ENCODE data around the gene BRD4. TPM values are rescaled to one million over a fixed set of nuclear protein-coding genes. Genes with fewer than 3 reads are reported as not detected.

BRD4 gene
- total RNA-seq, 1 donor: 29.3 TPM

DNA sequence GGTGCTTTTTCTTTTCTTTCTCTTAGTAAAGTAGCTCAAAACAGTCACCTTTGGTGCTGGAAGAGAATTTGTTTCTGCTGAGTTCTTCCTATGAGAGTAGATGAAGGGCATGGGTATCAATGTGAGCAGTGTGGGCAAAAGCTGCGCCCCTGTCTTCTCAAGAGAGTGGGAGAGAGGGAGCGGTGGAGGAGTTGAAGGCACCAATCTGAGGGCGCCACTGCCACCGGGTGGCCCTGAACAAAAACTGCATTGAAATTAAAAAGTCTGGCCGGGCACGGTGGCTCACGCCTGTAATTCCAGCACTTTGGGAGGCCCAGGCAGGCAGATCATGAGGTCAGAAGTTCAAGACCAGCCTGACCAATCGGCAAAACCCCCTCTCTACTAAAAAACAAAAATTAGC is 71.4 kb downstream of the BRD4 start:
- Histone ChIP-seq H3K27me3 (ENCODE audit: insufficient read depth, low read length) (no peaks in the 10 kb centered on the region), H3K4me1 (ENCODE audit: insufficient read depth, low read length) (no peaks in the 10 kb centered on the region), H3K9me3 (ENCODE audit: low read depth, low read length) (no peaks in the 10 kb centered on the region), H3K4me3 (ENCODE audit: low read length) (no peak overlapping the region)

DNA sequence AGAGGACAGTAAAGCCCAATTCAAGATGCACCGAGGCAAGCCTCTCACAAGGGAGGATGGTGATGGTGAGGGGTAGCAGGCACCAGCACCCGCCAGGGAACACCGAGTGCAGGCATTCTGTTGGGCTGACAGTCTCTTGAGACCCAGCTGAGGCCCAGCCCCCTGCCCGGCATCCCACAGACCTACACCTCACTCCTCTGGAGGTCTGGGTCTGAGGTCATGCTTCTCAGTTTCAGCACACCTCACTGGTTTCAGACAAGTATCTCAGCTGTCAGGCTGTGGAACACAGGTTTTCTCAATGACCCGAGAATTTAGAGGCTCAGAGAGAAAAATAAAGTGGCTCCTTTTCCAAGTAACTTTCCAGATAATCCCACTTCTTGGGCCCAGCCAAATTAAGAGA is 72.4 kb downstream of the BRD4 start:
- no peaks in the 10 kb centered on the region for H3K9me3 ChIP-seq (ENCODE audit: low read depth, low read length)
- H3K27me3 ChIP-seq (ENCODE audit: insufficient read depth, low read length): no peaks in the 10 kb centered on the region
- no peak overlapping the region for H3K4me3 ChIP-seq (ENCODE audit: low read length)
- H3K4me1 ChIP-seq (ENCODE audit: insufficient read depth, low read length): no peaks in the 10 kb centered on the region

DNA sequence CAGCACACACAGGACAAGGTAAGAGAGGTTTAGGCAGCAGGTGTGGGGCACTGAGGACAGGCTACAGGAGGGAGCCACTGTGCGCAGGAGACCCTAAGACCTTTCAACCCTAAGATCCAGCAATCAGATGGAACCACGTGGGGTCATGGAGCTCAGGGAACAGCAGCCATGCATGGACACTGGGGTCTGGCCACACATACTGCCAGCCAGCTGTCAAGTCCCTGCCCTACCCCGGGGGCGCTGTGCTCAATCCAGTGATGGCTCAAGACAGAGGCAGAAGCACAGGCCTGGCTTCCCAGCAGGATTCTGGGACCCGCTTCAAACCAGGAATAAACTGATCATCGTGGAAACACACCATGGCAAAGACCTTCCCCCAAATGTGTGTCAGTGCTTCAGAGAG is 74.6 kb downstream of the BRD4 start:
- Histone ChIP-seq H3K9me3 (ENCODE audit: low read depth, low read length) (no peaks in the 10 kb centered on the region), H3K4me1 (ENCODE audit: insufficient read depth, low read length) (no peaks in the 10 kb centered on the region), H3K27me3 (ENCODE audit: insufficient read depth, low read length) (no peaks in the 10 kb centered on the region), H3K4me3 (ENCODE audit: low read length) (no peak overlapping the region)

DNA sequence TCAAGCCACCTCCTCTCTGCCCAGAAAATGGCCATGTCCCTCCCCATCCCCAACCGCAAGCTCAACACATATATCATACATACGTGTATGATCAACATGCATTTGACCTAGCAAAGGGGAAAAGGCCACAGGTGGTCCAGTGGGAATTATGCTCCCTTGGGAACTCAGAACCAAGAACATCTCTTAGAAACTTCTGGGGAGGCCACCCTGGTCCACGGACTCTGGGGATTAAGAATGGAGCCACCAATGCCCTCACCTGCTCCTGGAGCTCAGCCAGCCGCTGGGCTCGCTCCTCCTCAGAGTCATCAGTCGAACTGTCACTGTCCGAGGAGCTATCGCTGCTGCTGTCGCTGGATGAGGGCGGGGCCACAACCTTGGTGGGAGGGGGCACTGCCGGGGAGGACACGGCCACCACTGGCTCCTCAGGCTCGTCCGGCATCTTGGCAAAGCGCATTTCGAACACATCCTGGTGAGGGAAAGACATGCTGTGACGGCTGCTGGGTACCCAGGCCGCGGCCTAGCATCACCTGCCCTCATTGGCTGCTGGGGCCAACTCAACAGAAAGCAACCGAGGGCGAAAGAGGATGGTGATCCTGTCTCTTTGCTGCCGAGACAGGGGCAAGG is 75.5 kb downstream of the BRD4 start:
- no peaks in the 10 kb centered on the region for H3K9me3 ChIP-seq (ENCODE audit: low read depth, low read length)
- no peaks in the 10 kb centered on the region for H3K27me3 ChIP-seq (ENCODE audit: insufficient read depth, low read length)
- H3K4me1 ChIP-seq (ENCODE audit: insufficient read depth, low read length): no peaks in the 10 kb centered on the region
- no peak overlapping the region for H3K4me3 ChIP-seq (ENCODE audit: low read length)

DNA sequence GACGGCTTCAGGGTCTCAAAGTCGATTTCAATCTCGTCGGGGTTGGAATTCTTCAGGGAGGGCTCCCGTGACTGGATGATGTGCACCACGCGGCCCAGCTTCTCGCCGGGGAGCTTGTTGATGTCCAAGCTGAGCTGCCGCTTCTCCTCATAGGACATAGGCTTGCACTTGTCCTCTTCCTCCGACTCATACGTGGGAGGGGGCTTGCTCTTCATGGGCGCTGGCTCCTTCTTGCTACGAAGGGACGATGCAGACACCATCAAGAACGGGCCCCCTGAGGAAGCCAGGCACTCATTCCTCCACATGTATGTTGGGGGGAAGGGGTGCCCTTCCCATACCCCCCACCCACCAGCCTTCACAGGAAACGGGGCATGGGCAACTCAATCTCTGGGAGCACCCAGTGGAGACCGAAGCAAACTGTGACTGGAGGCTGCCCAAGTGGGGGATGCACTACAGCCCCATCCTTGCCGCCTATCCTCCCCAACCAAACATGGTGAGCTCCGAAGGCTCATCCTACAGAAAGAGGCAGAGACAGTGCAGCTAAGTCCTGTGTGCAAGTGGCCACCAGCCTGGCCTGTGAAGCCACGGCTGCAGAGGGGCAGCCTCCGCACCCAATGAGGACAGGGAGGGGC is 76.9 kb downstream of the BRD4 start:
- no peaks in the 10 kb centered on the region for H3K27me3 ChIP-seq (ENCODE audit: insufficient read depth, low read length)
- H3K4me1 ChIP-seq (ENCODE audit: insufficient read depth, low read length): no peaks in the 10 kb centered on the region
- H3K9me3 ChIP-seq (ENCODE audit: low read depth, low read length): no peaks in the 10 kb centered on the region
- no peak overlapping the region for H3K4me3 ChIP-seq (ENCODE audit: low read length)

DNA sequence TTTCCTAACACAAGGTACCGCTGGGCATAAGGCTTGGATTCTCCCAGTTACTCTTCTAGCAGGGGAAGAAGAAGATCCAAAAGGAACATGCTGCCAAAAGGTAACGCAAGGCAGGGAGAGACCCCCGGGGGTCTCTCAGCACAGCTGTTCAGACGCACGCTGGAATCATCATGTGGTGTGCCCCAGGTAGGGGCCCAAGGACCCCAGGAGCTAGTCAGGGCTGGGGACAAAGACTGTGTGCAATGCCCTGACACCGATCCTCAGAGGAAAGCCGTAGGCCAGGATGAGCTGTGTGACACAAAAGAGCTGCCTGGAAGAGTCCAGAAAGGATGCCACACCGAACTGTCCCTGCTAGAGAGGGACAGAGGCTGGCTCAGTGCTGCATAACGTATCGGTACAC is 77.8 kb downstream of the BRD4 start:
- Histone ChIP-seq H3K4me1 (ENCODE audit: insufficient read depth, low read length) (no peaks in the 10 kb centered on the region), H3K27me3 (ENCODE audit: insufficient read depth, low read length) (no peaks in the 10 kb centered on the region), H3K9me3 (ENCODE audit: low read depth, low read length) (no peaks in the 10 kb centered on the region), H3K4me3 (ENCODE audit: low read length) (no peak overlapping the region)

DNA sequence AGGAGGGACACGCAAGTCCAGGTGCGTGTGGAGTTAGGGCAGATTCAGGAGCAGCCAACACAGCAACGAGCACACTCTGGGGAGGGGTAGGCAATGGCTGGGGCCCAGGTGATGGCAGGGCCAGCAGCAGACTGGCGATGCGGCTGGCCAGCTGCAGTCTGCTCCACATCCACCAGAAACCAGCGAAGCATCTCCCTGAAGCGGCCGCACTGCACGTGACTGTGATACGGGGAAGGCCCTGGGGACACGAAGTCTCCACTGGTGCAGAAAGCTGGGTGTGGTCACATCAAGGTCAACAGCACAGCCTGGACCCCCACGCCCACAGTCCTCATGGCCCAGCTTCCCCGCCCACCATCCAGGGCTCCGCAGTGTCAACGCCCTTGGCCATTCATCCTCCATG is 78.8 kb downstream of the BRD4 start:
- H3K27me3 ChIP-seq (ENCODE audit: insufficient read depth, low read length): no peaks in the 10 kb centered on the region
- no peaks in the 10 kb centered on the region for H3K9me3 ChIP-seq (ENCODE audit: low read depth, low read length)

DNA sequence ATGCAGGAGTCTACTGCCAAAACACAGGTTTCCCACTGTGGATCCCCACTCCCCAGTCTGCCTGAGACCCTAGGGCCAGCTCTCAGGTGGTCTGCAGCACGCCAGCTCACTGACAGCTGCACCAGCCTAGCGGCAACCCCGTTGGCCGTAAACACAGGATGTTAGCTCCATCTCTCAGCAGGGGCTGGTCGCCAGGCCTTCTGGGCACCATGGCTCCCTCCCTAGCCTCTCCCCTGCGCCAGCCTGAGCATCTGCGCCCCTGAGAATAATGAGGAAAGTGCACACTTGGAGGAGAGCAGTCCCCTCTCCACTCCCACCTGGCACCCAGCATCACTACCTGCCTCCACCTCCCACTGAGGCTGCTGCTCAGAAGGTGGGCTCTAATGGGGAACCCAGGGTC is 79.3 kb downstream of the BRD4 start:
- Histone ChIP-seq H3K4me3 (ENCODE audit: low read length) (no peak overlapping the region), H3K9me3 (ENCODE audit: low read depth, low read length) (no peaks in the 10 kb centered on the region), H3K4me1 (ENCODE audit: insufficient read depth, low read length) (no peaks in the 10 kb centered on the region), H3K27me3 (ENCODE audit: insufficient read depth, low read length) (no peaks in the 10 kb centered on the region)

More for the DNA sequence above, 78.8 kb downstream of the BRD4 start:
- Histone ChIP-seq H3K4me3 (ENCODE audit: low read length) (no peak overlapping the region), H3K4me1 (ENCODE audit: insufficient read depth, low read length) (no peaks in the 10 kb centered on the region)

DNA sequence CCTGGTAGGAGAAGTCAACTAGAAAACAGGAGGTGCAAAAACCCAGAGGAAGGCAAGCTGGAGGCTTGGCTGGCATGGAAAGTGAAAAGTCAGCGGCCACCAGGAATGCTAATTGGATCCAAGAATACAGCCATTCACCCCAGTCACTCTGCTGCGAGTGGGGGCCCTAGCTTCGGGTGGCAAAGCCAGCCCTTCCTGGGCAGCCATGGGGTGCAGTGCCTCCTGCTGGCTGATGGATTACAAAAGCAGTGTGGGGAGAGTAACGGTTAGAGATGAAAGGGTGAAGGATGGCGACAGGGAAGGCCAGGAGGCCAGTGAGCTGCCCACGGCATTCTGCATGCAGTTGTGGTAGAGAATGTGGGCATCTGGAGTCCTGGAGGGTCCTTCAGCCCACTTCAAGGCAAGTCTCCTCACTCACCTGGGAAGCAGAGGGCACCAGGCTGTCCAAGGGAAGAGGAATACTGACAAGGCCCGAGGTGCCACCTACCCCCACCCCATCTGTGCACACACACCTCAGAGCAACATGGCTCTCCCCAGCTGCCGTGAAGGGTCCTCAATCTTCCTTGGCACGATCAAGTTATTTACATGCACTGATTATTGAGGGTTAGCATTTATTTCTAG is 79.8 kb downstream of the BRD4 start:
- Histone ChIP-seq H3K9me3 (ENCODE audit: low read depth, low read length) (no peaks in the 10 kb centered on the region), H3K4me1 (ENCODE audit: insufficient read depth, low read length) (no peaks in the 10 kb centered on the region), H3K4me3 (ENCODE audit: low read length) (no peak overlapping the region), H3K27me3 (ENCODE audit: insufficient read depth, low read length) (no peaks in the 10 kb centered on the region)

DNA sequence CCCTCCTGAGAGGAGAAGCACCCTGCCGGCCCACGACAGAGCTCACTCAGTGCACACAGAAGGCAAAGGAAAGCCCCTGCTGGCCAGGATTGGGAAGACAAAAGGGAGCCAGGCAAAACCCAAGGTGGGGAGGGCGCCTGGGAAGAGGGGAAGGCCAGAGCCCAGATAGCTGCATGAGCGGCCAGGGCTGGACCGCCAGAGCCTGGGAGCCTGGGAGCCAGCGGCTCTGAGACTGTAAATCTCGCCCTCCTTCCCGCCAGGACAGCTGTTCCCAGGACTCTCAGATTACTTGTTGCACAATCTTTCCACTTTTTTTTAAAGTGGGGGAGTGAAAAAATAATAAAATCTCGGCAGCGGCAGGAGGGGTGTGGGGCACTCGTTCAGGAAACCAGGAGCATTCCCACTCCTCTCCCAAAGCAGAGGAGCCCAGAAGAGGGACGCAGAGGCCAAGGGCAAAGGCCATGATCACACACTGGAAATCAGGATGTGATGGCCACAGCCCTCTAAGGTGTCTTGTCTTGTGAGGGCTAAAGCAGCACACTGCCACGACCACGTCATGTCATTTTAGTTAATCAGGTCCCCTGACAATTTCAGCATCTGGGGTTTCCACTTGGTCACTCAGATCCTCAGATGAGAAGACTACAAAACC is 80.5 kb downstream of the BRD4 start:
- H3K4me1 ChIP-seq (ENCODE audit: insufficient read depth, low read length): no peaks in the 10 kb centered on the region
- H3K9me3 ChIP-seq (ENCODE audit: low read depth, low read length): no peaks in the 10 kb centered on the region
- no peaks in the 10 kb centered on the region for H3K27me3 ChIP-seq (ENCODE audit: insufficient read depth, low read length)
- H3K4me3 ChIP-seq (ENCODE audit: low read length): no peak overlapping the region

DNA sequence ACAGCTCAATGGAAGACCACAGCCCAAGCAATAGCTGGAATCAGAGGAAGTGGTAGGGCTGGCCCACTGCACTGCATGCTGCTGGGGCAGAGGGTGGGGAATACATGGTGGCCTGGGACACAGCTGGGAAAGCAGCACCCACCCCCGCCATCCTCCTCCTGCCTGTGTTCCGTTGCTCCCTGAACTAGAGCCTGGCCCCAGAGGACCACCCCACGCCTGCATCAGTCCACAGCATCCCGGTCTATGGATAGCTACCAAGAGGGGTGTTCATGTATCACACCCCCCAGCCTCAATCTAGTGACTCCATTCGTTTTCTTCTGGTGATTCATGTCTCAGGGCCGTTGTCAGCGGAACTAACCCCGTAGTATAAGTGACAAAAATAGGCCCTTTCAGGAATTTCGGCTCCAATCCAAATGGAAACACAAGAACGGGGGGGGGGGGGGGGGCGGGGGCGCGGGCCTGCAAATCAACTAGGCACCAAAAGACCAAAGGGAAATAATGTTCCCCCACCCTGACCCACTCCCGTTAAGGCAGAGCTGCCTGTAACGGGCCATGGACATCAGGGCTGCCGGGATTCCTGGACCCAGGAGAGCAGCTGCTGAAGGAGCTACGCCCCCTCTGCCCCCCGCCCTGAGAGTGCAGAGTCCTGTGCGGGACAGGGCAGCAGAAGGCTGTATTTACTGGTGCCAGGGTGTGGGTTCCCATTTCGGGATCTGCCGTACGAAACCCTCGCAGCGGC is 81.2 kb downstream of the BRD4 start:
- H3K4me3 ChIP-seq (ENCODE audit: low read length): no peak overlapping the region
- no peaks in the 10 kb centered on the region for H3K27me3 ChIP-seq (ENCODE audit: insufficient read depth, low read length)
- no peaks in the 10 kb centered on the region for H3K4me1 ChIP-seq (ENCODE audit: insufficient read depth, low read length)
- no peaks in the 10 kb centered on the region for H3K9me3 ChIP-seq (ENCODE audit: low read depth, low read length)

DNA sequence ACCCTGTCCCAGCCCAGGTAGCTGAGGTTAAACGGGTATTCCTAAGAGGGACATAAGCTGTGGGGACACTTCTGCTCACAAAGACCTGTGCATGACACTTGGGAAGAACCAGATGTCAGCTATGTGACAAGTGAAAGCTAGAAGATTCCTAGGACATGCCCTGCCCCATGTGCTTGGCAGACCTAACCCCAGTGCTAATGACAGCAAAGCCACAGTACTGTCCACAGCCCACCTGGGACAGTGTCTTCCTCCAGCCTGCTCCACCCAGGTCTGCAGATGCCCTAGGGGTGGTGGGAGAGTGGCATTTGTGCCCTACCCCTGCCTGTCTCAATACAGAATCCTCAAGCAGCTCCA is 81.7 kb downstream of the BRD4 start:
- H3K4me3 ChIP-seq (ENCODE audit: low read length): no peak overlapping the region
- H3K4me1 ChIP-seq (ENCODE audit: insufficient read depth, low read length): no peaks in the 10 kb centered on the region
- no peaks in the 10 kb centered on the region for H3K9me3 ChIP-seq (ENCODE audit: low read depth, low read length)
- H3K27me3 ChIP-seq (ENCODE audit: insufficient read depth, low read length): no peaks in the 10 kb centered on the region

DNA sequence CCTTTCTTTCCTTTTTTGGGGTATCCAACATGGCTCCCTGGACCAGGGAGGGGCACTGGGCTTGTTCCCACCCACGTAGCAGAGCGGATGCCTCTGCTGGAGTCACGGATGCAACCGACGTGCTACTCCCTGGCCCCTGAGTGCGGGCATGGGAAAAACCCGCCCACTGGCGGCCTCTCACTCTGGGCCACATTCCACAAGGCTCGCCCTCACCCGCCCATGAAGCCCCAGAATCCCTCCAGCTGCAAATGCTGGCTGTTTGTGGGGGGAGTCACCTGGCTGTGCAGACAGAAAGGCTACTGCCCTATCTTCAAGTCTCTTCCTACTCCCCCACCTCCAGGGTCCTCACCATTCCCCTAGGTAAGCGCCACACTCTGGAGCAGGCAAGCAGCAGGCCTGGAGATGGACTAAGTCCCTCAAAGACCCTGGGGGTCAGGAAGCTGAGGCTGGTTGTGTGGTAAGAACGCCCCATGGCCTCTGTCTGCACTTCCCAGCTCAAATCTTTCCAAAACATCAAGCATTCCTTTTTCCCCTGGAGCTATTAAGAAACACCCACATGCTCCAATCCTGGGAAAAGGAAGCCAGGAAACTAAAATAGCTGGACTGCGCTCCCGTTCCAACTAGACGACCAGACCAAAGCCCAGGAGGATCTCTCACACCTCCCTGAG is 82.2 kb downstream of the BRD4 start:
- Histone ChIP-seq H3K4me1 (ENCODE audit: insufficient read depth, low read length) (no peaks in the 10 kb centered on the region), H3K27me3 (ENCODE audit: insufficient read depth, low read length) (no peaks in the 10 kb centered on the region)

DNA sequence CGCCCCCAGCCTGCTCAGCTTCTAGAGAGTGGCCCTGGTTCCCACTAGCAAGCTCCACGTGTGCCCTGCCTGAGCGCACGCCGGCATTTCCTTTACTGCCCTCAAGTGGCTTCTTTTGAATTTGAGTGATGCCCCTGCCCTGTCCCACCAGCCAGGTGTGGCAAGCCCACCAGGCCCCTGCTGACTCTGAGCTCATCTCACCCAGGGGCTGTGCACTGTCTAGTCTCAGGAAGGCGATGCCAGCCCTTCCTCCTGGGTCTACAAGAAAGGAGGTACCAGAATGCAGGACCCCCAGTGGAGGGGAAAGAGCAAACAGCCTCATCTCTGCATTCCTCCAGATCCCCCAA is 82.8 kb downstream of the BRD4 start:
- H3K27me3 ChIP-seq (ENCODE audit: insufficient read depth, low read length): no peaks in the 10 kb centered on the region
- H3K4me3 ChIP-seq (ENCODE audit: low read length): no peak overlapping the region
- no peaks in the 10 kb centered on the region for H3K4me1 ChIP-seq (ENCODE audit: insufficient read depth, low read length)
- H3K9me3 ChIP-seq (ENCODE audit: low read depth, low read length): no peaks in the 10 kb centered on the region

More for the DNA sequence above, 82.2 kb downstream of the BRD4 start:
- Histone ChIP-seq H3K4me3 (ENCODE audit: low read length) (no peak overlapping the region), H3K9me3 (ENCODE audit: low read depth, low read length) (no peaks in the 10 kb centered on the region)

Measured in mononuclear cell (primary cell).